GM23338 (cell line): ENCODE data around the gene FAM20C.

Experiments used
- EZH2 ChIP-seq: fragments of 200-600 bp; sonication (generic); IDR thresholded peaks from one replicate; pipeline ENCODE4 v1.8.0; 2017; ENCODE audit warnings: antibody characterized with exemption, mild to moderate bottlenecking, low read depth; ENCODE audit not compliant: unreplicated experiment
- EZH2phosphoT487 ChIP-seq: fragments of 200-600 bp; sonication (generic); IDR thresholded peaks from one replicate; pipeline ENCODE4 v1.8.1; 2018; ENCODE audit warnings: antibody characterized with exemption; ENCODE audit not compliant: unreplicated experiment
- JUNB ChIP-seq: IDR thresholded peaks from one replicate; pipeline ENCODE4 v1.6.1; 2016; ENCODE audit warnings: antibody characterized with exemption; ENCODE audit not compliant: unreplicated experiment
- POLR2AphosphoS5 ChIP-seq: IDR thresholded peaks from 2 replicates; pipeline ENCODE4 v1.6.1; 2016; ENCODE audit warnings: antibody characterized with exemption, low read depth
- ZNF114 ChIP-seq: fragments of 250-450 bp; sonication (Bioruptor Pico); IDR thresholded peaks from 2 replicates; pipeline ENCODE4 v1.5.0; 2020; ENCODE audit warnings: mild to moderate bottlenecking, moderate library complexity
- ZNF331 ChIP-seq: fragments of 250-450 bp; sonication (Bioruptor Pico); IDR thresholded peaks from 2 replicates; pipeline ENCODE4 v1.5.0; 2020; ENCODE audit warnings: low read depth, mild to moderate bottlenecking, moderate library complexity
- TF ChIP-seq, protein P1 (sequence below), 2 experiments: fragments of 200-600 bp in 1 of 2; sonication (generic) in 1 of 2; conservative IDR thresholded peaks; 2 replicates each; pipeline versions ENCODE4 v1.5.1 to v1.6.1; 2016 to 2017; ENCODE audit warnings: antibody characterized with exemption in 2 of 2, low read depth in 2 of 2, mild to moderate bottlenecking in 2 of 2, moderate library complexity in 1 of 2
- TF ChIP-seq, protein P2 (sequence below): IDR thresholded peaks from 2 replicates; pipeline ENCODE4 v1.6.1; 2016; ENCODE audit warnings: antibody characterized with exemption
- TF ChIP-seq, protein P3 (sequence below): fragments of 250-450 bp; sonication (Bioruptor Pico); IDR thresholded peaks from 2 replicates; pipeline ENCODE4 v1.5.0; 2020; ENCODE audit warnings: mild to moderate bottlenecking, moderate library complexity
- TF ChIP-seq, protein P4 (sequence below): IDR thresholded peaks from one replicate; pipeline ENCODE4 v1.6.1; 2018; ENCODE audit warnings: antibody characterized with exemption; ENCODE audit not compliant: unreplicated experiment

DNA sequence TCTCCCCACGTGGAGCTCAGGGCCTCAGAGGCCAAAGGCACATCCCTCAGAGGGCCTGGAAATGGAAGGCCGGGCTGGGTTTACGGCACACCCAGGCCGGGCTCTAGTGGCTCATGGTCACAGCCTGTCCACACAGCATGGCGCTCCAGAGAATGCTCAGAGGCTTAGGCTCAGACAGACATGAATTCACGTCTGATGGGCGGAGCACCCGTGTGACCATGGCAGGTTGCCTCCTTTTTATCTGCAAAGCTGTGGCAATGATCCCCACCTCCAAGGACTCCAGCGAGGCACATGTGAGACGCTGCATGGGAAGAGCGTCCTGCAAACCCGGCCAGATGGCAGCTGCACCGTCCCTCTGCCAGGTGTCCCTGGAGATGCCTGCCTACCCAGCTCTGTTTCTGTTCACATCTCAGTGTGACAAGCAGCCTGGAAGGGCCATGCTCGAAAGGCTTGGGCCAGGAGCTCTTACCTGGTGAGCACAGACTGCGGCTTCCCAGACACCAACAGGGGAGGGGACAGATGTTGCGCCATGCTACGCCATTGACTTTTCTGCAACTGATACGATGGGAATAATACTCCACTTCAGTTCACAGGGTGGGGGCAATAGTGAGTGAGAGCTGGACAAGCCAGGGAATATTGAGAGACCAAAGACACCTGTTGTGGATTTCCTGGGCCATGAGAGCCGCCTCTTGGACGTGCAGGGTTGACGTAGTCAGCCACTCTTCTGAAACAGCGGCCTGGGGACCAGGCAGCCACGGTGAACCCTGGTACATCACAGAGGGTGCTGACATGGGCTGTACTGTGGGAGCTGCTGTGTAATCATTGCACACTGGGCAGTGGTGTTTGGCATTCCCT is 34.4 kb upstream of the FAM20C start:
- TF ChIP-seq EZH2: no peak
- no peak for TF ChIP-seq JUNB
- TF ChIP-seq, protein P1, sequence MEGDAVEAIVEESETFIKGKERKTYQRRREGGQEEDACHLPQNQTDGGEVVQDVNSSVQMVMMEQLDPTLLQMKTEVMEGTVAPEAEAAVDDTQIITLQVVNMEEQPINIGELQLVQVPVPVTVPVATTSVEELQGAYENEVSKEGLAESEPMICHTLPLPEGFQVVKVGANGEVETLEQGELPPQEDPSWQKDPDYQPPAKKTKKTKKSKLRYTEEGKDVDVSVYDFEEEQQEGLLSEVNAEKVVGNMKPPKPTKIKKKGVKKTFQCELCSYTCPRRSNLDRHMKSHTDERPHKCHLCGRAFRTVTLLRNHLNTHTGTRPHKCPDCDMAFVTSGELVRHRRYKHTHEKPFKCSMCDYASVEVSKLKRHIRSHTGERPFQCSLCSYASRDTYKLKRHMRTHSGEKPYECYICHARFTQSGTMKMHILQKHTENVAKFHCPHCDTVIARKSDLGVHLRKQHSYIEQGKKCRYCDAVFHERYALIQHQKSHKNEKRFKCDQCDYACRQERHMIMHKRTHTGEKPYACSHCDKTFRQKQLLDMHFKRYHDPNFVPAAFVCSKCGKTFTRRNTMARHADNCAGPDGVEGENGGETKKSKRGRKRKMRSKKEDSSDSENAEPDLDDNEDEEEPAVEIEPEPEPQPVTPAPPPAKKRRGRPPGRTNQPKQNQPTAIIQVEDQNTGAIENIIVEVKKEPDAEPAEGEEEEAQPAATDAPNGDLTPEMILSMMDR (conservative IDR thresholded peaks at IDR 0.05; ENCODE audit: low read depth in 2 of 2): no peak
- TF ChIP-seq, protein P2, sequence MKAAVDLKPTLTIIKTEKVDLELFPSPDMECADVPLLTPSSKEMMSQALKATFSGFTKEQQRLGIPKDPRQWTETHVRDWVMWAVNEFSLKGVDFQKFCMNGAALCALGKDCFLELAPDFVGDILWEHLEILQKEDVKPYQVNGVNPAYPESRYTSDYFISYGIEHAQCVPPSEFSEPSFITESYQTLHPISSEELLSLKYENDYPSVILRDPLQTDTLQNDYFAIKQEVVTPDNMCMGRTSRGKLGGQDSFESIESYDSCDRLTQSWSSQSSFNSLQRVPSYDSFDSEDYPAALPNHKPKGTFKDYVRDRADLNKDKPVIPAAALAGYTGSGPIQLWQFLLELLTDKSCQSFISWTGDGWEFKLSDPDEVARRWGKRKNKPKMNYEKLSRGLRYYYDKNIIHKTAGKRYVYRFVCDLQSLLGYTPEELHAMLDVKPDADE: no peak
- TF ChIP-seq POLR2AphosphoS5: no peak
- TF ChIP-seq, protein P3, sequence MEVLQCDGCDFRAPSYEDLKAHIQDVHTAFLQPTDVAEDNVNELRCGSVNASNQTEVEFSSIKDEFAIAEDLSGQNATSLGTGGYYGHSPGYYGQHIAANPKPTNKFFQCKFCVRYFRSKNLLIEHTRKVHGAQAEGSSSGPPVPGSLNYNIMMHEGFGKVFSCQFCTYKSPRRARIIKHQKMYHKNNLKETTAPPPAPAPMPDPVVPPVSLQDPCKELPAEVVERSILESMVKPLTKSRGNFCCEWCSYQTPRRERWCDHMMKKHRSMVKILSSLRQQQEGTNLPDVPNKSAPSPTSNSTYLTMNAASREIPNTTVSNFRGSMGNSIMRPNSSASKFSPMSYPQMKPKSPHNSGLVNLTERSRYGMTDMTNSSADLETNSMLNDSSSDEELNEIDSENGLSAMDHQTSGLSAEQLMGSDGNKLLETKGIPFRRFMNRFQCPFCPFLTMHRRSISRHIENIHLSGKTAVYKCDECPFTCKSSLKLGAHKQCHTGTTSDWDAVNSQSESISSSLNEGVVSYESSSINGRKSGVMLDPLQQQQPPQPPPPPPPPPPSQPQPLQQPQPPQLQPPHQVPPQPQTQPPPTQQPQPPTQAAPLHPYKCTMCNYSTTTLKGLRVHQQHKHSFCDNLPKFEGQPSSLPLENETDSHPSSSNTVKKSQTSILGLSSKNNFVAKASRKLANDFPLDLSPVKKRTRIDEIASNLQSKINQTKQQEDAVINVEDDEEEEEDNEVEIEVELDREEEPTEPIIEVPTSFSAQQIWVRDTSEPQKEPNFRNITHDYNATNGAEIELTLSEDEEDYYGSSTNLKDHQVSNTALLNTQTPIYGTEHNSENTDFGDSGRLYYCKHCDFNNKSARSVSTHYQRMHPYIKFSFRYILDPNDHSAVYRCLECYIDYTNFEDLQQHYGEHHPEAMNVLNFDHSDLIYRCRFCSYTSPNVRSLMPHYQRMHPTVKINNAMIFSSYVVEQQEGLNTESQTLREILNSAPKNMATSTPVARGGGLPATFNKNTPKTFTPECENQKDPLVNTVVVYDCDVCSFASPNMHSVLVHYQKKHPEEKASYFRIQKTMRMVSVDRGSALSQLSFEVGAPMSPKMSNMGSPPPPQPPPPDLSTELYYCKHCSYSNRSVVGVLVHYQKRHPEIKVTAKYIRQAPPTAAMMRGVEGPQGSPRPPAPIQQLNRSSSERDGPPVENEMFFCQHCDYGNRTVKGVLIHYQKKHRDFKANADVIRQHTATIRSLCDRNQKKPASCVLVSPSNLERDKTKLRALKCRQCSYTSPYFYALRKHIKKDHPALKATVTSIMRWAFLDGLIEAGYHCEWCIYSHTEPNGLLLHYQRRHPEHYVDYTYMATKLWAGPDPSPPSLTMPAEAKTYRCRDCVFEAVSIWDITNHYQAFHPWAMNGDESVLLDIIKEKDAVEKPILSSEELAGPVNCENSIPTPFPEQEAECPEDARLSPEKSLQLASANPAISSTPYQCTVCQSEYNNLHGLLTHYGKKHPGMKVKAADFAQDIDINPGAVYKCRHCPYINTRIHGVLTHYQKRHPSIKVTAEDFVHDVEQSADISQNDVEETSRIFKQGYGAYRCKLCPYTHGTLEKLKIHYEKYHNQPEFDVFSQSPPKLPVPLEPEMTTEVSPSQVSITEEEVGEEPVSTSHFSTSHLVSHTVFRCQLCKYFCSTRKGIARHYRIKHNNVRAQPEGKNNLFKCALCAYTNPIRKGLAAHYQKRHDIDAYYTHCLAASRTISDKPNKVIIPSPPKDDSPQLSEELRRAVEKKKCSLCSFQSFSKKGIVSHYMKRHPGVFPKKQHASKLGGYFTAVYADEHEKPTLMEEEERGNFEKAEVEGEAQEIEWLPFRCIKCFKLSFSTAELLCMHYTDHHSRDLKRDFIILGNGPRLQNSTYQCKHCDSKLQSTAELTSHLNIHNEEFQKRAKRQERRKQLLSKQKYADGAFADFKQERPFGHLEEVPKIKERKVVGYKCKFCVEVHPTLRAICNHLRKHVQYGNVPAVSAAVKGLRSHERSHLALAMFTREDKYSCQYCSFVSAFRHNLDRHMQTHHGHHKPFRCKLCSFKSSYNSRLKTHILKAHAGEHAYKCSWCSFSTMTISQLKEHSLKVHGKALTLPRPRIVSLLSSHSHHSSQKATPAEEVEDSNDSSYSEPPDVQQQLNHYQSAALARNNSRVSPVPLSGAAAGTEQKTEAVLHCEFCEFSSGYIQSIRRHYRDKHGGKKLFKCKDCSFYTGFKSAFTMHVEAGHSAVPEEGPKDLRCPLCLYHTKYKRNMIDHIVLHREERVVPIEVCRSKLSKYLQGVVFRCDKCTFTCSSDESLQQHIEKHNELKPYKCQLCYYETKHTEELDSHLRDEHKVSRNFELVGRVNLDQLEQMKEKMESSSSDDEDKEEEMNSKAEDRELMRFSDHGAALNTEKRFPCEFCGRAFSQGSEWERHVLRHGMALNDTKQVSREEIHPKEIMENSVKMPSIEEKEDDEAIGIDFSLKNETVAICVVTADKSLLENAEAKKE (CRISPR knock-in tag): no peak
- TF ChIP-seq EZH2phosphoT487: no peak
- TF ChIP-seq, protein P4, sequence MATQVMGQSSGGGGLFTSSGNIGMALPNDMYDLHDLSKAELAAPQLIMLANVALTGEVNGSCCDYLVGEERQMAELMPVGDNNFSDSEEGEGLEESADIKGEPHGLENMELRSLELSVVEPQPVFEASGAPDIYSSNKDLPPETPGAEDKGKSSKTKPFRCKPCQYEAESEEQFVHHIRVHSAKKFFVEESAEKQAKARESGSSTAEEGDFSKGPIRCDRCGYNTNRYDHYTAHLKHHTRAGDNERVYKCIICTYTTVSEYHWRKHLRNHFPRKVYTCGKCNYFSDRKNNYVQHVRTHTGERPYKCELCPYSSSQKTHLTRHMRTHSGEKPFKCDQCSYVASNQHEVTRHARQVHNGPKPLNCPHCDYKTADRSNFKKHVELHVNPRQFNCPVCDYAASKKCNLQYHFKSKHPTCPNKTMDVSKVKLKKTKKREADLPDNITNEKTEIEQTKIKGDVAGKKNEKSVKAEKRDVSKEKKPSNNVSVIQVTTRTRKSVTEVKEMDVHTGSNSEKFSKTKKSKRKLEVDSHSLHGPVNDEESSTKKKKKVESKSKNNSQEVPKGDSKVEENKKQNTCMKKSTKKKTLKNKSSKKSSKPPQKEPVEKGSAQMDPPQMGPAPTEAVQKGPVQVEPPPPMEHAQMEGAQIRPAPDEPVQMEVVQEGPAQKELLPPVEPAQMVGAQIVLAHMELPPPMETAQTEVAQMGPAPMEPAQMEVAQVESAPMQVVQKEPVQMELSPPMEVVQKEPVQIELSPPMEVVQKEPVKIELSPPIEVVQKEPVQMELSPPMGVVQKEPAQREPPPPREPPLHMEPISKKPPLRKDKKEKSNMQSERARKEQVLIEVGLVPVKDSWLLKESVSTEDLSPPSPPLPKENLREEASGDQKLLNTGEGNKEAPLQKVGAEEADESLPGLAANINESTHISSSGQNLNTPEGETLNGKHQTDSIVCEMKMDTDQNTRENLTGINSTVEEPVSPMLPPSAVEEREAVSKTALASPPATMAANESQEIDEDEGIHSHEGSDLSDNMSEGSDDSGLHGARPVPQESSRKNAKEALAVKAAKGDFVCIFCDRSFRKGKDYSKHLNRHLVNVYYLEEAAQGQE: no peak
- no peak for TF ChIP-seq ZNF331
- no peak for TF ChIP-seq ZNF114 (CRISPR knock-in tag)
